BLaER1 treated with 17β-estradiol and CSF1 and Interleukin-3, amounts not matched to agents 10 nM and 100 nM (cell line): Measurements from ENCODE around the gene EMX1.

Experiments
- H3K27ac ChIP-seq, 11 experiments: shearing (Covaris generic); formaldehyde crosslinking; 2 replicates each; pipeline ENCODE4 v1.8.1; 2022
- H3K27me3 ChIP-seq, 11 experiments: shearing (Covaris generic); formaldehyde crosslinking; 2 replicates each; pipeline ENCODE4 v1.8.1; 2022
- H3K36me3 ChIP-seq, 11 experiments: shearing (Covaris generic); formaldehyde crosslinking; 2 replicates each; pipeline ENCODE4 v1.8.1; 2022
- H3K4me1 ChIP-seq, 10 experiments: shearing (Covaris generic); formaldehyde crosslinking; 2 replicates each; pipeline ENCODE4 v1.8.1; 2022
- H3K4me2 ChIP-seq, 11 experiments: shearing (Covaris generic); formaldehyde crosslinking; 2 replicates each; pipeline ENCODE4 v1.8.1; 2022
- H3K4me3 ChIP-seq, 10 experiments: shearing (Covaris generic); formaldehyde crosslinking; 2 replicates each; pipeline ENCODE4 v1.8.1; 2022
- H3K9ac ChIP-seq, 11 experiments: shearing (Covaris generic); formaldehyde crosslinking; 2 replicates each; pipeline ENCODE4 v1.8.1; 2022
- H3K9me3 ChIP-seq, 11 experiments: shearing (Covaris generic); formaldehyde crosslinking; replicated peaks in 1 of 11; 2 replicates each; pipeline ENCODE4 v1.8.1; 2022
- H4K20me1 ChIP-seq, 11 experiments: shearing (Covaris generic); formaldehyde crosslinking; 2 replicates each; pipeline ENCODE4 v1.8.1; 2022
- Cebpa-rat ChIP-seq, 11 experiments: shearing (Covaris generic); IDR thresholded peaks; 2 replicates each; pipeline ENCODE4 v1.8.1; 2022

Gene EMX1

DNA sequence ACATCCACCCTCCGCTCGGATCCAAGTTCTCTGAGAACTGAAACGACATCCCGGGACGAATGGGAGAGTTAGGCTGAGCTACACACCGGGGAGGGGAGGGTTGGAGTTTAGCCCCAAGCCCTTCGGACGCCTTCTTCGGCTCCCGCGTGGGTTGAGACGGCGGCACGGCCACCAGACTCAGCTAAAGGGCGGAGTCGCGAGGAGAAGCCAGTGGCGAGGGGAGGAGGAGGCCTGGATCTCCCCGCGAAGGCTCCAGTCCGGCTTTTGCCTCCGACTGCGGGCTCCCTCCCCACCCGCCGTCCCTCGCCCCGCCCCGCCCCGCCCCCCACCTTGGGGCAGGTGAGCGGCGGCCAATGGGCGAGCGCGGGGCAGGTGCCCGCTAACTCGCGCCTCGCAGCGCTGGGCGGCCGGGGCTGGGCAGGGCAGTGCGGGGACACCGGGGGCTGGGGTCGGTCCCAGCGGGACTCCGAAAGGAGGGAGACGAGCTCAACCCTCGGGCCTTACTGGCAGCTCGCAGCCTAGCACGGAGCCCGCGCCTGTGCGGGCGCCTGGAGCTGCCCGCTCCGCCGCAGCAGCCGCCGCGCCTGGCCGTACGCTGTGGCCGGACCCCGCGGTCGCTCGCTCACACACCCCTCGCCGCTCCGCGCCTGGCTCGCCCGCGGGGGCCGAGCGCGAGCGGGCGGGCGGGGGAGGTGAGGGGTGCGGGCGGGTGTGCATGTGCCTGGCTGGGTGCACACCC is at the start of gene EMX1:
EMX1 (plus strand) TSS at position 382 of the 739 bp plus-strand sequence; CDS start at position 716, 334 bp downstream.
- peaks cover 10 to 93% (median 82%) of the 10 kb centered on the region in 11 experiments; a peak in 20 of 22 replicates for H4K20me1 ChIP-seq
- H3K9me3 ChIP-seq, result no peaks in the 10 kb centered on the region
- peak within 1 kb of the TSS in 6 of 11 experiments; percentile 1 to 50 (median 28); a peak in 6 of 22 replicates for H3K9ac ChIP-seq
- peaks cover 100% of the 10 kb centered on the region in 11 experiments for H3K27me3 ChIP-seq
- no peak within 1 kb of the TSS for H3K27ac ChIP-seq
- no peaks in the 10 kb centered on the region for H3K36me3 ChIP-seq
- H3K4me2 ChIP-seq, result peak within 1 kb of the TSS; percentile 76 to 97 (median 89)
- H3K4me1 ChIP-seq, result peaks cover 41 to 52% (median 46%) of the 10 kb centered on the region in 10 experiments
- no peak for TF ChIP-seq Cebpa-rat (IDR thresholded peaks at IDR 0.05)
- peak within 1 kb of the TSS; percentile 41 to 65 (median 51) for H3K4me3 ChIP-seq

DNA sequence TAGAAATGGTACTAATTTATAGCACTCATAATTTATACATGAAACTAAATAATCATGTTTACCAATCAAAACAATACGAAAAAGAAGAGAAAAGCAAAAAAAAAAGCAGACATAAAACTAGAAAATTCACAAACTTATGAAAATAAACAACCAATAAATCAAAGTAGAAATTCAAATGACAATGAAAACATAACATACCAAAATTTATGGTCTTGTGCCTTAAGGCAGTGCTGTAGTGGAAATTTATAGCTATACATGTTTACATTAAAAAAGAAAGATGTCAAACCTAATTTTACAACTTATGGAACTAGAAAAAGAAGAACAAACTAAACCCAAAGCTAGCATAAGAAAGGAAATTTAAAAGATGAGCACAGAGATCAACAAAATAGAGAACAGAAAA is 46.3 kb upstream of the EMX1 start:
- H3K4me1 ChIP-seq, result no peaks in the 10 kb centered on the region
- no peak for TF ChIP-seq Cebpa-rat (IDR thresholded peaks at IDR 0.05)

DNA sequence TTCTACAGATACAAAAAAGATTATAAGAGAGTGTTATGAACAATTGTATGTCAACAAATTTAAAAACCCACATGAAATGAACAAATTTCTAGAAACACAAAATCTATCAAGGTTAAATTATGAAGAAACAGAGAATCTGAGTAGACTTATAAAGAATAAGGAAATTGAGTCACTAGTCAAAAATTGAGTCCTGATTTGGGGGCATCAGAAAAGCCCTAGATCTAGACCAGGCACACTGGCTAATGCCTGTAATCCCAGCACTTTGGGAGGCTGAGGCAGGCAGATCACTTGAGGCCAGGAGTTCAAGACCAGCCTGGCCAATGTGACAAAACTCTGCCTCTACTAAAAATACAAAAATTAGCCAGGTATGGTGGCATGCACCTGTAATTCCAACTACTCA is 45.4 kb upstream of the EMX1 start:
- Histone ChIP-seq H3K4me2 (no peak overlapping the region), H4K20me1 (no peaks in the 10 kb centered on the region), H3K9ac (no peak overlapping the region), H3K9me3 (peaks cover 0 to 8% (median 7%) of the 10 kb centered on the region in 11 experiments; a peak in 7 of 22 replicates), H3K27ac (no peak overlapping the region), H3K4me3 (no peak overlapping the region), H3K36me3 (no peaks in the 10 kb centered on the region), H3K27me3 (no peaks in the 10 kb centered on the region), H3K4me1 (no peaks in the 10 kb centered on the region)
- TF ChIP-seq Cebpa-rat (IDR thresholded peaks at IDR 0.05), result no peak

More for the DNA sequence above, 46.3 kb upstream of the EMX1 start:
- no peak overlapping the region for H3K27ac ChIP-seq
- H3K9me3 ChIP-seq, result peaks cover 0 to 8% (median 7%) of the 10 kb centered on the region in 11 experiments; a peak in 7 of 22 replicates
- H3K4me2 ChIP-seq, result no peak overlapping the region
- H3K36me3 ChIP-seq, result no peaks in the 10 kb centered on the region
- no peaks in the 10 kb centered on the region for H3K27me3 ChIP-seq
- no peak overlapping the region for H3K9ac ChIP-seq
- no peak overlapping the region for H3K4me3 ChIP-seq
- H4K20me1 ChIP-seq, result no peaks in the 10 kb centered on the region

DNA sequence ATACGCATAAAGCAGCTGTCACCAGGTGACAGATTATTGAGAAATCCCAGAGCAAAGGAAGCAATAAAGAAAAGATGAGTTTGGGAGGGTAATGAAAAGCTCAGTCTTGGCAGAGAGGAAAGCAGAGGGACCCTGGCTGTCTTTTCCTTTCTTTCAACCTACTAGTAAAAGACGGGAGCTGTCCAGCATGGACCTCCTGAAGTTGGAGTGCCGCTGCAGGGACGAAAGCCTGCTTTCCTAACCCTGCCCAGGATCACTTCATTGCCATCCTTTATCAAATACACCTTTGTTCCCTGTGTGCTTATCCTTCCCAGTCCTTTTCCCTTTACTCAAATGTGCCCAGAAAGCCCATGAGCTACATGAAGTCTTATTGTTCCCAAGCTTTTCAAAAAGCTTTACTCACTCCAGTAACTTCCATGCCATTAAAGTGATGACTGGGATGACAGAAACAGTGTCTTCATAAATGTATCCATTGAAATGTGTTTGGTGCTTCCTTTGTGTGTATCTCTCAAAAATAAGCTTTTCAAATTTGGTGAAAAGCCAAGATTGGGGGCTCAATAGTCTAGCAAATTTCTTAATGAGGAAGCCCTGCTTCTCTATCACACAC is 33.9 kb upstream of the EMX1 start:
- H4K20me1 ChIP-seq, result peaks cover 5 to 6% (median 6%) of the 10 kb centered on the region in 11 experiments; a peak in 19 of 22 replicates
- H3K9ac ChIP-seq, result no peak overlapping the region
- no peak overlapping the region for H3K27ac ChIP-seq
- H3K36me3 ChIP-seq, result no peaks in the 10 kb centered on the region
- H3K4me3 ChIP-seq, result no peak overlapping the region
- peaks cover 11 to 15% (median 13%) of the 10 kb centered on the region in 10 experiments for H3K4me1 ChIP-seq
- H3K4me2 ChIP-seq, result no peak overlapping the region
- peaks cover 0 to 19% (median 15%) of the 10 kb centered on the region in 11 experiments; a peak in 13 of 22 replicates for H3K27me3 ChIP-seq
- H3K9me3 ChIP-seq, result no peaks in the 10 kb centered on the region
- no peak for TF ChIP-seq Cebpa-rat (IDR thresholded peaks at IDR 0.05)

DNA sequence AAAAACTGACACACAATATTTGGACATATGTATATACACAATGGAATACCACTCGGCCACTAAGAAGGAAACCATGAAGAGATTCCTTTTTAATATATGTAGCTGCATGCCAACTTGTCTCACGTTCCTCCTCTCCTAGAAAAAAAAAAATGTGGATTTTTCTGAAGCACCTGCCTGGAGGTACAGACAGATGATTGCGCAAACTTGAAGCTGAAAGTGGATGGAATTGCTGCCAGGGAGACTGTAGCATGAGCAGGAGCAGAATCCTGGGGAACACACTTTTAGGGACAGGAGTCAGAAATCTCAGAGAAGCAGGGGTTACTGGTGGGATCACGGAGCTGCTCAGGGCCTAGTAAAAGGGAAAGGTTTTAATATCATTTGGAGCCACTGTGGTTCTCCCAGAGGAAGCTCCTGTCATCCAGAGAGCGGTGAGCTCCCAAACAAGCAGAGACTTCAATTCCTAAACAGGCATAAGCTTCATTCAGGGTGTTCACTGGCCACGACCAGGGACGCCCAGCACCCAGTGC is 30.8 kb upstream of the EMX1 start:
- H3K4me1 ChIP-seq, result peaks cover 18 to 42% (median 31%) of the 10 kb centered on the region in 10 experiments
- H3K4me2 ChIP-seq, result peak overlapping the region; percentile 83 to 98 (median 96)
- TF ChIP-seq Cebpa-rat (IDR thresholded peaks at IDR 0.05), result peak in 5 of 11 experiments; percentile 15 to 70 (median 45); a peak in 7 of 22 replicates
- H4K20me1 ChIP-seq, result peaks cover 13 to 37% (median 31%) of the 10 kb centered on the region in 11 experiments; a peak in 20 of 22 replicates
- H3K36me3 ChIP-seq, result peaks cover 0 to 6% (median 2%) of the 10 kb centered on the region in 11 experiments; a peak in 9 of 22 replicates
- no peak overlapping the region for H3K27ac ChIP-seq
- peak overlapping the region; percentile 70 to 91 (median 80) for H3K4me3 ChIP-seq
- peaks cover 0 to 19% (median 15%) of the 10 kb centered on the region in 11 experiments; a peak in 13 of 22 replicates for H3K27me3 ChIP-seq
- H3K9ac ChIP-seq, result peak overlapping the region in 10 of 11 experiments; percentile 66 to 81 (median 75); a peak in 17 of 22 replicates
- no peaks in the 10 kb centered on the region for H3K9me3 ChIP-seq

DNA sequence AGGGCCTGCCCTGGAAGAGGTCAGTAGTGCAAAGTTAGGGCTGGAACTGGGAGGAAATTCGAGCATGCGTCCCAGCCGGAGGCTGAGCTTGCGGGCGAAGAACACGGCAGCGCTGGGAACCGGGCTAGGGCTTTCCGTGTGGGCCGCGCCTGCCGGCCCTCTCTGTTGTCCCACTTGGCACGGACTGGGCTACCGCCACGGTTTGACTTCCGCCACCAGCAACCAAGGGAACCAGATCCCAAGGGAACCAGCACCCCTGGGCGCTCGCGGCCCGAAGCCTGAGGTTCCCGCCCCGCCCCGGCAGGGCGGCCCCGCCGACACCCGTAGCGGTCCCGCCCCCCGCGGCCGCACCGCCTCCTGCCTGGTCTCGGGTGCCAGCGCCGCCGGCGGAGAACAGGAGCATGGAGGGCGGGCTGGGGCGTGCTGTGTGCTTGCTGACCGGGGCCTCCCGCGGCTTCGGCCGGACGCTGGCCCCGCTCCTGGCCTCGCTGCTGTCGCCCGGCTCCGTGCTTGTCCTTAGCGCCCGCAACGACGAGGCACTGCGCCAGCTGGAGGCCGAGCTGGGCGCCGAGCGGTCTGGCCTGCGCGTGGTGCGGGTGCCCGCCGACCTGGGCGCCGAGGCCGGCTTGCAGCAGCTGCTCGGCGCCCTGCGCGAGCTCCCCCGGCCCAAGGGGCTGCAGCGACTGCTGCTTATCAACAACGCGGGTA is 30.1 kb upstream of the EMX1 start, which contains the start of gene SPR:
SPR (plus strand) TSS at position 377 of the 708 bp plus-strand sequence; CDS start at position 402, 25 bp downstream.
- H3K27me3 ChIP-seq, result peaks cover 0 to 19% (median 15%) of the 10 kb centered on the region in 11 experiments; a peak in 13 of 22 replicates

DNA sequence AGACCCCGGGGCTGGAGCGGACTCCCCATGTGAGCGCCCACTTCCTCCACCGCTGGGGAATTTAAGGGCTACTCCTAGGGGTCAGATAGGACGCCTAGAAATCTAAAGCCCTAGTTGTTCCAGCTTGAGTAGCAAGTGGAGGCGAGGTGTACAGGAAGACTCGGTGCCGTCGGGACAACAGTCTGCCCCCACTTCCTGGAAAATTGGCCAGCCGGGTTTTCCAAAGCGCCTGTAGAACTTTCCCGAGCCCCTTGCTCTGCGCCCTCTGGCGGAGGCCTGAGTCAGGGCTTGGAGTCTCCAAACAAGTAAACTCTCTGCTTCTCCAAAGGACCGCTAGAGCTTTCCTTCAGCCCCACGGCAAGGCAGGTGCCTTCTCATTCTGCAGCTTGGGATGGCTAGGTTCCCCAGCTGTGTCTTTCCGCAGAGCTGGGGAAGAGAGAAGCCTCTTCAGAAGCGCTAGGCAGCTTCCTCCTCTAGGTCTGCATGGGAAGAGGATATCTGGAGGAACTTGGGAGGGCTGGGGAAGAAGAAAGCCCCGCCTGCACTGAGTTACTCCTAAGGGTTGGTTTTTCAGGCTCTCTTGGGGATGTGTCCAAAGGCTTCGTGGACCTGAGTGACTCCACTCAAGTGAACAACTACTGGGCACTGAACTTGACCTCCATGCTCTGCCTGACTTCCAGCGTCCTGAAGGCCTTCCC is 29.4 kb upstream of the EMX1 start:
- Histone ChIP-seq H3K4me3 (peak overlapping the region; percentile 70 to 91 (median 80)), H3K4me2 (peak overlapping the region; percentile 83 to 98 (median 96)), H3K4me1 (peaks cover 19 to 51% (median 32%) of the 10 kb centered on the region in 10 experiments), H3K9me3 (no peaks in the 10 kb centered on the region), H4K20me1 (peaks cover 13 to 47% (median 31%) of the 10 kb centered on the region in 11 experiments; a peak in 21 of 22 replicates), H3K27me3 (peaks cover 0 to 19% (median 15%) of the 10 kb centered on the region in 11 experiments; a peak in 13 of 22 replicates), H3K36me3 (peaks cover 0 to 15% (median 11%) of the 10 kb centered on the region in 11 experiments; a peak in 13 of 22 replicates), H3K27ac (peak overlapping the region; percentile 13 to 70 (median 52); a peak in 17 of 22 replicates), H3K9ac (peak overlapping the region; percentile 66 to 81 (median 75))
- no peak for TF ChIP-seq Cebpa-rat (IDR thresholded peaks at IDR 0.05)

More for the DNA sequence above, 30.1 kb upstream of the EMX1 start, which contains the start of gene SPR:
- peaks cover 0 to 12% (median 8%) of the 10 kb centered on the region in 11 experiments; a peak in 13 of 22 replicates for H3K36me3 ChIP-seq
- H3K4me3 ChIP-seq, result peak within 1 kb of the TSS; percentile 70 to 91 (median 80)
- peak within 1 kb of the TSS; percentile 83 to 98 (median 96) for H3K4me2 ChIP-seq
- H3K27ac ChIP-seq, result peak within 1 kb of the TSS; percentile 13 to 70 (median 52); a peak in 17 of 22 replicates
- H3K9ac ChIP-seq, result peak within 1 kb of the TSS; percentile 66 to 81 (median 75)
- peaks cover 18 to 48% (median 31%) of the 10 kb centered on the region in 10 experiments for H3K4me1 ChIP-seq
- H3K9me3 ChIP-seq, result no peaks in the 10 kb centered on the region
- TF ChIP-seq Cebpa-rat (IDR thresholded peaks at IDR 0.05), result no peak
- H4K20me1 ChIP-seq, result peaks cover 13 to 43% (median 31%) of the 10 kb centered on the region in 11 experiments; a peak in 21 of 22 replicates
